Suprapubic skin (tissue), 3 donors: Measurements from ENCODE around the gene ZNF681.

ENCODE experiments used
- EP300 ChIP-seq: sonication (generic); formaldehyde crosslinking; IDR thresholded peaks from one replicate; pipeline ENCODE4 v1.6.1; 2017; ENCODE audit warnings: antibody characterized with exemption
- POLR2A ChIP-seq, 2 donors: fragments of 450-650 bp; IDR thresholded peaks; one replicate each; pipeline ENCODE4 v1.6.1; 2017; ENCODE audit warnings: antibody characterized with exemption in 2 of 2, mild to moderate bottlenecking in 2 of 2, moderate library complexity in 2 of 2
- TF ChIP-seq, protein P1 (sequence below), 2 donors: fragments of 200-600 bp in 1 of 2; fragments of 450-650 bp in 1 of 2; sonication (generic) in 1 of 2; IDR thresholded peaks; one replicate each; pipeline ENCODE4 v1.5.1; 2016 to 2019; ENCODE audit warnings: antibody characterized with exemption in 2 of 2, mild to moderate bottlenecking in 1 of 2, moderate library complexity in 1 of 2

DNA sequence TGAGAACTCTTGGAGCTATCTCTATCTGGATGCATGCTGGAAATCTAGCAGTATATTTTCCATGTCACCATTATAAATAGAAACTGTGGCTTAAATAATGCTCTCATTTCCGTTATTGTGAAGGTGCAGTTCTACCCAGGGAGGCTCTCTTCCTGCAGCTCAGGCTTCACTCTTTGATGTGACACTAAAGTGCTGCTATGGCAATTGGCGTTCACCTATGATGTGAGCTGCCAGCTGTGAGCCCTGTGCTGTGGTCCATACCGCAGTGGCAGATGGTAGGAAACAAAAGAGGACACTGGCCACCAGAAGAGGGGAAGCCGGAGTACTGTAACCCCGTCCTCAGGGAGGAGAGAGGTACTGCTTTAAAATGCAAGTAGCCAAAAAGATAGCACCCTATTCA lies 40.6 kb upstream of the ZNF681 start:
- TF ChIP-seq, protein P1, sequence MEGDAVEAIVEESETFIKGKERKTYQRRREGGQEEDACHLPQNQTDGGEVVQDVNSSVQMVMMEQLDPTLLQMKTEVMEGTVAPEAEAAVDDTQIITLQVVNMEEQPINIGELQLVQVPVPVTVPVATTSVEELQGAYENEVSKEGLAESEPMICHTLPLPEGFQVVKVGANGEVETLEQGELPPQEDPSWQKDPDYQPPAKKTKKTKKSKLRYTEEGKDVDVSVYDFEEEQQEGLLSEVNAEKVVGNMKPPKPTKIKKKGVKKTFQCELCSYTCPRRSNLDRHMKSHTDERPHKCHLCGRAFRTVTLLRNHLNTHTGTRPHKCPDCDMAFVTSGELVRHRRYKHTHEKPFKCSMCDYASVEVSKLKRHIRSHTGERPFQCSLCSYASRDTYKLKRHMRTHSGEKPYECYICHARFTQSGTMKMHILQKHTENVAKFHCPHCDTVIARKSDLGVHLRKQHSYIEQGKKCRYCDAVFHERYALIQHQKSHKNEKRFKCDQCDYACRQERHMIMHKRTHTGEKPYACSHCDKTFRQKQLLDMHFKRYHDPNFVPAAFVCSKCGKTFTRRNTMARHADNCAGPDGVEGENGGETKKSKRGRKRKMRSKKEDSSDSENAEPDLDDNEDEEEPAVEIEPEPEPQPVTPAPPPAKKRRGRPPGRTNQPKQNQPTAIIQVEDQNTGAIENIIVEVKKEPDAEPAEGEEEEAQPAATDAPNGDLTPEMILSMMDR (IDR thresholded peaks at IDR 0.05): no peak
- TF ChIP-seq POLR2A (IDR thresholded peaks at IDR 0.05) (no peak), EP300 (no peak)
